MM.1S (cell line): ENCODE results near the gene IFI27L2.

ENCODE experiments used
- DNase-seq: peaks from one replicate; pipeline ENCODE4 v3.0.0-alpha.2; 2015
- H2AFZ ChIP-seq: fragments of 300-600 bp; sonication (generic); 2 replicates; pipeline ENCODE4 v1.6.0; 2016; ENCODE audit warnings: antibody characterized with exemption, low read length
- H3F3A ChIP-seq: fragments of 300-600 bp; sonication (generic); 2 replicates; pipeline ENCODE4 v1.6.1; 2016; ENCODE audit warnings: mild to moderate bottlenecking, antibody characterized with exemption, low read length, moderate library complexity, mixed read lengths; ENCODE audit not compliant: insufficient read depth
- H3K27ac ChIP-seq: fragments of 300-600 bp; sonication (generic); 2 replicates; pipeline ENCODE4 v1.5.1; 2016; ENCODE audit warnings: mild to moderate bottlenecking, low read length
- H3K27me3 ChIP-seq: fragments of 300-600 bp; sonication (generic); replicated peaks from 2 replicates; pipeline ENCODE4 v1.6.0; 2016; ENCODE audit warnings: low read length; ENCODE audit not compliant: insufficient read depth
- H3K36me3 ChIP-seq: fragments of 300-600 bp; sonication (generic); replicated peaks from 2 replicates; pipeline ENCODE4 v1.6.1; 2016; ENCODE audit warnings: mild to moderate bottlenecking, low read length, mixed read lengths; ENCODE audit not compliant: insufficient read depth
- H3K4me1 ChIP-seq: fragments of 300-600 bp; sonication (generic); 2 replicates; pipeline ENCODE4 v1.6.1; 2016; ENCODE audit warnings: low read length, mixed read lengths
- H3K4me2 ChIP-seq: fragments of 300-600 bp; sonication (generic); 2 replicates; pipeline ENCODE4 v1.6.0; 2016; ENCODE audit warnings: low read depth, low read length
- H3K4me3 ChIP-seq: fragments of 300-600 bp; sonication (generic); 2 replicates; pipeline ENCODE4 v1.5.1; 2016; ENCODE audit warnings: low read length, mixed read lengths
- H3K79me2 ChIP-seq: fragments of 300-600 bp; sonication (generic); 2 replicates; pipeline ENCODE4 v1.6.1; 2016; ENCODE audit warnings: mixed run types, low read length, mixed read lengths
- H3K9ac ChIP-seq: fragments of 300-600 bp; sonication (generic); 2 replicates; pipeline ENCODE4 v1.6.1; 2016; ENCODE audit warnings: low read length, mixed read lengths
- H3K9me2 ChIP-seq: fragments of 300-600 bp; sonication (generic); replicated peaks from 2 replicates; pipeline ENCODE4 v1.6.1; 2016; ENCODE audit warnings: mild to moderate bottlenecking, low read length, mixed read lengths; ENCODE audit not compliant: insufficient read depth
- H3K9me3 ChIP-seq: fragments of 300-600 bp; sonication (generic); replicated peaks from 2 replicates; pipeline ENCODE4 v1.6.1; 2016; ENCODE audit warnings: mild to moderate bottlenecking, low read length, mixed read lengths; ENCODE audit not compliant: insufficient read depth
- H4K20me1 ChIP-seq: fragments of 300-600 bp; sonication (generic); 2 replicates; pipeline ENCODE4 v1.6.1; 2016; ENCODE audit warnings: mild to moderate bottlenecking, low read length, moderate library complexity, mixed read lengths; ENCODE audit not compliant: insufficient read depth
- EZH2 ChIP-seq: fragments of 300-600 bp; sonication (generic); optimal IDR thresholded peaks from 2 replicates; pipeline ENCODE3; 2017; ENCODE audit warnings: low read depth, mild to moderate bottlenecking, antibody characterized with exemption, low read length, mixed read lengths
- EZH2phosphoT487 ChIP-seq: fragments of 300-600 bp; sonication (generic); IDR thresholded peaks from 2 replicates; pipeline ENCODE4 v1.6.1; 2018; ENCODE audit warnings: antibody characterized with exemption, low read length
- TF ChIP-seq, protein P1 (sequence below): fragments of 300-600 bp; sonication (generic); IDR thresholded peaks from 2 replicates; pipeline ENCODE4 v1.5.1; 2016; ENCODE audit warnings: antibody characterized with exemption, low read length, mixed read lengths

IFI27L2 gene

DNA sequence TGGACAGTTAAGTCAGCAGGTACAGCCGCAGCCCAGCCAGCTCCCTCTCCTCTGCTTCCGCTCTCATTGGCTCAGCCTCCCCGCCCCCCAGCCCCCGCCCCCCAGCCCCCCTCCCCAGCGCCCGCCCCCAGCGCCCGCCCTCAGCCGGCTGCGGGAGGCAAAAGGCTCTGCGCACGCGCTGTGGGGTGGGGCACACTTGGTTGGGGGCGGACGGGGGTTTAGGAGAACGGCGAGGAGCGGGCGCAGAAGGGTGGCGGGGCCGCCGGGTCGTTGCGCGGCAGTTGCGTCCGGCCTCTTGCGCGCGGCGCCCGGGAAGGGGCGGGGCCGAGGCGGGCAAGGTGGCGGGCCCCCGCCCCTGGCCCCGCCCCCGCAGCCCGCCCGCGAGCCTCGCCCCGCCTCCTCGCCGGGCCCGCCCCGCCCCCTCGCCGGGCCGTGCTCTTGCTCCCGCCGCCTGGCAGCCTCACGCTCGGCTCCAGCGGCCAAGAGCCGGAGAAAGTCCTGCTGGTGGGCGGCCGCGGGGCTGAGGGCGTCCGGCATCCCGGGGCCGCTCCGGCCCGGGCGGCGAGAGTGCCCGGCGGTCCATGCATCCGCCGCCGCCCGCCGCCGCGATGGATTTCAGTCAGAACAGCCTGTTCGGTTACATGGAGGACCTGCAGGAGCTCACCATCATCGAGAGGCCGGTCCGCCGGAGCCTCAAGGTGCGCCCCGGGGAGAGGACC is 44.6 kb upstream of the IFI27L2 start, which contains the start of gene PPP4R4:
Gene PPP4R4, plus strand, starts transcription at position 438 of the 719 bp plus-strand sequence. Its CDS starts 144 bp downstream, at position 582.
- DNase-seq: peak; percentile 79
- Histone ChIP-seq H4K20me1 (no peaks in the 10 kb centered on the region), H3F3A (no peaks in the 10 kb centered on the region; the same call in 1 of the 2 replicates), H3K4me3 (peak within 1 kb of the TSS; percentile 62), H3K27ac (no peak within 1 kb of the TSS), H2AFZ (peak within 1 kb of the TSS; percentile 65; the same call in 1 of the 2 replicates), H3K9ac (peak within 1 kb of the TSS; percentile 29; the same call in 1 of the 2 replicates), H3K27me3 (no peaks in the 10 kb centered on the region; the same call in 1 of the 2 replicates), H3K36me3 (no peaks in the 10 kb centered on the region), H3K9me2 (no peaks in the 10 kb centered on the region), H3K9me3 (no peaks in the 10 kb centered on the region), H3K4me2 (peak within 1 kb of the TSS; percentile 79), H3K4me1 (no peaks in the 10 kb centered on the region), H3K79me2 (no peaks in the 10 kb centered on the region)
- TF ChIP-seq EZH2phosphoT487 (no peak), EZH2 (no peak)
- TF ChIP-seq, protein P1, sequence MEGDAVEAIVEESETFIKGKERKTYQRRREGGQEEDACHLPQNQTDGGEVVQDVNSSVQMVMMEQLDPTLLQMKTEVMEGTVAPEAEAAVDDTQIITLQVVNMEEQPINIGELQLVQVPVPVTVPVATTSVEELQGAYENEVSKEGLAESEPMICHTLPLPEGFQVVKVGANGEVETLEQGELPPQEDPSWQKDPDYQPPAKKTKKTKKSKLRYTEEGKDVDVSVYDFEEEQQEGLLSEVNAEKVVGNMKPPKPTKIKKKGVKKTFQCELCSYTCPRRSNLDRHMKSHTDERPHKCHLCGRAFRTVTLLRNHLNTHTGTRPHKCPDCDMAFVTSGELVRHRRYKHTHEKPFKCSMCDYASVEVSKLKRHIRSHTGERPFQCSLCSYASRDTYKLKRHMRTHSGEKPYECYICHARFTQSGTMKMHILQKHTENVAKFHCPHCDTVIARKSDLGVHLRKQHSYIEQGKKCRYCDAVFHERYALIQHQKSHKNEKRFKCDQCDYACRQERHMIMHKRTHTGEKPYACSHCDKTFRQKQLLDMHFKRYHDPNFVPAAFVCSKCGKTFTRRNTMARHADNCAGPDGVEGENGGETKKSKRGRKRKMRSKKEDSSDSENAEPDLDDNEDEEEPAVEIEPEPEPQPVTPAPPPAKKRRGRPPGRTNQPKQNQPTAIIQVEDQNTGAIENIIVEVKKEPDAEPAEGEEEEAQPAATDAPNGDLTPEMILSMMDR: no peak

DNA sequence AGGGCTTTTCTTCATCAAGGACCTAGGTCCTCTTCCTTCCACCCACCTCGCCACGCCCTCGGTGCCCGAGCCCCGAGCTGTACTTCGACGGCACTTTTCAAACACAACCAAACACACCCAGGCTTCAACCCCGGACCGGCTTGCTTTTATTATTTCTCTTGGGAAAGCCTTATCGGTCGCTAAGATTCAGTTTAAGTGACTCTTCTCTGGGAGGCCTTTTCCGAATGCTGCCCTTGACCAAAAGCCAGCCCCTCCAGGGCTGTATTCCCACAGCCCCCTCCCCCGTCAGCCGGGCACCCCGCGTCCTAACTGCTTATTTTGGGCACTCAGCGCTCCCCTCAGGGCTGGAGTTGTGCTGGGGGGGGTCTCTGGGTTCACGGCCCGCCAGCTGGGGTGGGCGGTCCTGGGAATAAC is 44.1 kb upstream of the IFI27L2 start:
- H3K36me3 ChIP-seq: no peaks in the 10 kb centered on the region
- H3K27me3 ChIP-seq: no peaks in the 10 kb centered on the region; the same call in 1 of the 2 replicates
- peak overlapping the region; percentile 79 for H3K4me2 ChIP-seq
- H3F3A ChIP-seq: no peaks in the 10 kb centered on the region; the same call in 1 of the 2 replicates
- H2AFZ ChIP-seq: peak overlapping the region; percentile 65; the same call in 1 of the 2 replicates
- H3K79me2 ChIP-seq: no peaks in the 10 kb centered on the region
- H3K9me2 ChIP-seq: no peaks in the 10 kb centered on the region
- H3K4me3 ChIP-seq: peak overlapping the region; percentile 62
- no peaks in the 10 kb centered on the region for H3K4me1 ChIP-seq
- no peak for DNase-seq
- H4K20me1 ChIP-seq: no peaks in the 10 kb centered on the region
- no peaks in the 10 kb centered on the region for H3K9me3 ChIP-seq
- H3K9ac ChIP-seq: peak overlapping the region; percentile 29; the same call in 1 of the 2 replicates
- H3K27ac ChIP-seq: no peak overlapping the region
- TF ChIP-seq EZH2phosphoT487: no peak
- no peak for TF ChIP-seq EZH2
- TF ChIP-seq, protein P1: no peak

- Histone ChIP-seq H3K36me3 (no peaks in the 10 kb centered on the region), H3K9me2 (no peaks in the 10 kb centered on the region), H3F3A (no peaks in the 10 kb centered on the region; the same call in 1 of the 2 replicates), H2AFZ (no peak overlapping the region), H3K9me3 (no peaks in the 10 kb centered on the region), H3K27ac (no peak overlapping the region), H3K4me3 (no peak overlapping the region), H3K9ac (no peak overlapping the region), H3K79me2 (no peaks in the 10 kb centered on the region), H3K4me2 (no peak overlapping the region), H3K27me3 (no peaks in the 10 kb centered on the region; the same call in 1 of the 2 replicates), H4K20me1 (no peaks in the 10 kb centered on the region), H3K4me1 (no peaks in the 10 kb centered on the region)
- TF ChIP-seq EZH2phosphoT487: no peak
- TF ChIP-seq, protein P1: no peak
- no peak for TF ChIP-seq EZH2
- no peak for DNase-seq
Observed at GRCh38 chr14:94172545-94172944, 43.1 kb upstream of the IFI27L2 start.
